GM18907 (cell line): ENCODE results near the gene ATM.
"Not testable (repeated sequence)": the region's sequence is repeated elsewhere in the genome, so short reads cannot be mapped to it uniquely, and the experiment has no call there.

Source experiments
- ATAC-seq: cut with Tn5 transposase; IDR thresholded peaks from one replicate; pipeline ENCODE4 v1.9.1; 2021; ENCODE audit warnings: mild to moderate bottlenecking, moderate library complexity; ENCODE audit not compliant: unreplicated experiment

ATM gene

GRCh38 chr11:108370315-108370714, 147.4 kb downstream of the ATM start:
- ATAC-seq = no peak

GRCh38 chr11:108370990-108371389, 148.1 kb downstream of the ATM start:
- no peak for ATAC-seq

GRCh38 chr11:108373505-108373904, 150.6 kb downstream of the ATM start:
- ATAC-seq = not testable (repeated sequence)

DNA sequence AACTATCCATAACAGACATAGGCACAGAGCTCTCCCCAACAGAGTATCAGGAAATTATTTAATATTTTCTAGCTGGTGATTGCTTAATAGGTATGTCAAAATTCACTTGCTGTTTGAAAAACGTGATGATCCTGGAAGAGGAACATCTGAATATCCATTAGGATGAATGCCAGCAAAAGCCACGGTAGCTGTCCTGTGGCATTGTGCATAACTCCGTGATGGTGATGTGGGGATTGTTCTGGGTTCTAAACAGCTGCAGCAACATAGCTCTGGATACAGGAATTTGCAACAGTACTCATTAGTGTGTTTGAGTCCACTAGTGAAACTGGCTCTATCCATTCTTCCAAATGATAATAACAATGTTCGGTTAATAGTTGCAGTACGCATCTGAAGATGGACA, 165.7 kb downstream of the ATM start:
- ATAC-seq = no peak

DNA sequence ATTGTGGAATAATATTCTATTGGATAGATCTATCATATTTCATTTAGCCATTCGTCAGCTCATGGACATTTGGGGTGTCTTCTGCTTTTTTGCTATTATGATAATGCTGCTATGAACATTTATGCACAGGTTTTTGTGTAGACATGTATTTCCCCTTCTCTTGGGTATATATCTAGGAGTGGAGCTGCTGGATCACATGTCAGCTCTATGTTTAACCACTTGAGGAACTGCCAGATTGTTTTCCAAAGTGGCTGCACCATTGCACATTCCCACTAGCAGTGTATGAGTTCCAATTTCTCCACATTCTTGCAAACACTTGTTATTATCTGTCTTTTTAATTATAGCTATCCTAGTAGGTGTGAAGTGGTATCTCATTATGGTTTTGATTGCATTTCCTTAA, 169.5 kb downstream of the ATM start:
- ATAC-seq = no peak

DNA sequence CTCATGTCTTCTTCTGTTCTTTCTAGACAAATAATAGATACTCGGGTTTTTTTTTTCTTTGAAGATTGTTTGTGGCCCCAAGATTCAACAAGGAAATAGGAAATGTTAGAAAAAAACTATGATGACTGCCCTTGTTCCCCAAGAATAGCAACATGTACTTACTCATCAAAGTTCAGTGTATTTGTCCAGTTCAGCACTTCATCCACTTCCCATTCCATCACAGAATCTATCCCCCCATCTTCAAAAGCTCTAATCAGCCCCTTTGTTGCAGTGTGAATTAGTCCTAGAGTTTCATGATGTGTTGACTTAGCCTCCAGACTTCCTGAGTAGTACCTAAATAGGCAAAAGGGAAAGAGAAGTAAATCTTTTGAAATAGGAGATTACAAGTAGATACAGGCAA, 170.2 kb downstream of the ATM start:
- no peak for ATAC-seq

- ATAC-seq = no peak
These were observed 171.9 kb downstream of the ATM start for GRCh38 chr11:108394744-108395284.

DNA sequence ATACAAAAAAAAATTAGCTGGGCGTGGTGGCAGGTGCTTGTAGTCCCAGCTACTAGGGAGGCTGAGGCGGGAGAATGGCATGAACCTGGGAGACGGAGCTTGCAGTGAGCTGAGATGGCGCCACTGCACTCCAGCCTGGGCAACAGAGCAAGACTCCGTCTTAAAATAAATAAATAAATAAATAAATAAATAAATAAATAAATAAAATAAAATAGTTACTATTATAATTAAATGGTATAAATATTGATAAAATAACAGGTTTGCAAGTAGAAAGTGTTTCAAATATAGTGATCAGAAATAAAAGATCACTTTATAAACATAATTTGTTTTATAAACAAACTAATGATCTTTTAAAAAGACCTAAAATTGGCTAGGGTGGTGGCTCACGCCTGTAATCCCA, 173.8 kb downstream of the ATM start:
- not testable (repeated sequence) for ATAC-seq

GRCh38 chr11:108398439-108398838, 175.6 kb downstream of the ATM start:
- no peak for ATAC-seq

DNA sequence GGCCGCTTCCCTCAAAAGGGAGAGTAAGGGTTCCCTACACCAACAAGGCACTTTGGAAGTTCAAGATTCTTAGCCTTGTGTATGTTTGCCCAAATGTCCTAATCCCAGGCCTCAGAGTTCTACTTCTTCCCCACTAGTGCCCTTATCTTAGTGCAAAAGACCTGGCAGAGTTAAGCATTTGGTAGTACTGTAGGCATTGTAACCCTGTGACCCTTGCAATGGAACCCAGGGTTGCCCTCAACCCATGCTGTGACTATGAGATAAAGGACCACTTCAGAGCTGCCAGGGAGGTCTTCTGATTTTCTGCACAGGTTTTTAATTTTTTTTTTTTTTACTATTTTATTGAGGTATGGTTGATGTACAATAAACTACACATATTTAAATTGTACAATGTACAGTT, 179.4 kb downstream of the ATM start:
- ATAC-seq = no peak

DNA sequence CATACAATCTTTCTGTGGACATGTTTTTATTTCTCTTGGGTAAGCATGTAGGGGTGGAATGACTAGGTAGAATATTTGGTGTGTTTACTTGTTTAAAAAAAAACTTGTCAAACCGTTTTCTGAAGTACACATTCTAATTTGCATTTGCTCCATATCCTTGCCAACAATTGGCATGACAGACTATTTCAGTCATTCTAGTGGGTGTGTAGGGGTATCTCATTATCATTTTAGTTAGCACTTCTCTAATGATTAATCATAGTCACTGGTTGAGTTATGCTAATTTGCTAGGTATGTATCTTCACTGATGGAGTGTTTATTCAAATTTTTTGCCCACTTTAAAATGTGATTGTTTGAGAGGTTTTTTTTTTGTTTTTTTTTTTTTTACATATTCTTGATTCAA, 180.2 kb downstream of the ATM start:
- no peak for ATAC-seq

- ATAC-seq = no peak
These were observed 182.8 kb downstream of the ATM start for GRCh38 chr11:108405706-108406105.

GRCh38 chr11:108414958-108415357, 192.1 kb downstream of the ATM start:
- no peak for ATAC-seq

DNA sequence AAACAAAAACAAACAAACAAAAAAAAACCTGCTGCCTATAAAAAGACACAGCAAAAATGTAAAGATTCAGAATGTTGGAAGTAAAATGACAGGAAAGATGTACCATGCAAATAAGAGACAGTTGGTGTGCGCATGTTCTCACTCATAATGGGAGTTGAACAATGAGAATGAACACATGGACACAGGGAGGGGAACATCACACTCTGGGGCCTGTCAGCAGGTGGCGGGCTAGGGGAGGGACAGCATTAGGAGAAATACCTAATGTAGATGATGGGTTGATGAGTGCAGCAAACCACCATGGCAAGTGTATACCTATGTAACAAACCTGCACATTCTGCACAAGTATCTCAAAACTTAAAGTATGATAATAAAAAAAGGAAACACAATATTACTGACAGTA, 194.7 kb downstream of the ATM start:
- not testable (repeated sequence) for ATAC-seq
